Measurements from ENCODE around the gene NECTIN3.

Gene NECTIN3

DNA sequence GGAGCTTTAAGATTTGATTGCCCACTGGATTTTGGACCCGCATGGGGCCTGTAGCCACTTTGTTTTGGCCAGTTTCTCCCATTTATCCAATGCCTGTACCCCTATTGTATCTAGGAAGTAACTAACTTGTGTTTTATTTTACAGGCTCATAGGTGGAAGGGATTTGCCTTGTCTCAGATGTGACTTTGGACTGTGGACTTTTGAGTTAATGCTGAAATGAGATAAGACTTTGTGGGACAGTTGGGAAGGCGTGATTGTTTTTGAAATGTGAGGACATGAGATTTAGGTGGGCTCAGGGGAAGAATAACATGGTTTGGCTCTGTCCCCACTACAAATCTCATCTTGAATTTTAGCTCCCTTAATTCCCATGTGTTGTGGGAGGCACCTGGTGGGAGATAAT lies 30.7 kb upstream of the NECTIN3 start:
- H3K36me3 ChIP-seq (ENCODE audit: control insufficient read depth in 4 of 4, insufficient read depth in 4 of 4, low read length in 3 of 4), result no peaks in the 10 kb centered on the region
- H3K27me3 ChIP-seq (replicated peaks in 2 of 5; ENCODE audit: control insufficient read depth in 4 of 5, insufficient read depth in 5 of 5, low read length in 4 of 5), result peaks cover 0 to 2% (median 0%) of the 10 kb centered on the region in 5 experiments
- CTCF ChIA-PET, result no interaction called here
- no peak overlapping the region for H3K4me3 ChIP-seq (ENCODE audit: control insufficient read depth in 1 of 7, extremely low read depth in 1 of 7, insufficient read depth in 4 of 7, low read depth in 2 of 7, low read length in 6 of 7)
- WGBS (ENCODE audit: insufficient coverage), result no CpG with 5 or more reads among the region's 2 CpGs
- H3K4me1 ChIP-seq (ENCODE audit: control extremely low read depth in 1 of 4, control insufficient read depth in 4 of 4, insufficient read depth in 4 of 4, low read length in 3 of 4), result no peaks in the 10 kb centered on the region
- POLR2A ChIA-PET, result interaction anchor here (0.5 kb wide), 1 partner anchor 14 kb away, joined by 3 read pairs; no protein-coding TSS in a partner anchor
- DNase-seq, result no peak
- H3K27ac ChIP-seq (ENCODE audit: insufficient read depth in 1 of 2, low read depth in 1 of 2, low read length in 2 of 2, poor library complexity in 1 of 2, severe bottlenecking in 2 of 2), result no peak overlapping the region
- H3K9me3 ChIP-seq (ENCODE audit: control extremely low read depth in 1 of 5, control insufficient read depth in 4 of 5, insufficient read depth in 2 of 5, low read depth in 1 of 5, low read length in 4 of 5), result peaks cover 0 to 9% (median 0%) of the 10 kb centered on the region in 5 experiments

DNA sequence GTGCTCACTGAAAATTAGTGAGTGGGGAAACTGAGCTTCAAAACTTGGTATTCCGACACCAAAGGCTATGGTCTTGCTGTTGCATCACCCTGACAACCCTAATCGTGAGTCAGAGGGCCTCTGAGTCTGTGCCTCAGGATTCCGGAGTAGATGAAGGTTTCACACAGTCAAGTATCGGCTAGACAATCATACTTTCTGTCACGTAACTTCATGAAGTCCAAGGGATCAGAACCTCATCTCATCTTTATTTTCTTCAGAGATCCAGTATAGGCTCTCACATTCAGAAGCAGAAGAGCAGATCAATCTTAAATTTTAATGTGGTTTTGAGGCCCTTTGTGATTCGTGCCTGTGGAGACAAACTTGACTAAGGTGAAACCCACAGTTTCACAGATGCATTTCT lies 26.1 kb upstream of the NECTIN3 start:
- H3K27ac ChIP-seq (ENCODE audit: insufficient read depth in 1 of 2, low read depth in 1 of 2, low read length in 2 of 2, poor library complexity in 1 of 2, severe bottlenecking in 2 of 2), result no peak overlapping the region

DNA sequence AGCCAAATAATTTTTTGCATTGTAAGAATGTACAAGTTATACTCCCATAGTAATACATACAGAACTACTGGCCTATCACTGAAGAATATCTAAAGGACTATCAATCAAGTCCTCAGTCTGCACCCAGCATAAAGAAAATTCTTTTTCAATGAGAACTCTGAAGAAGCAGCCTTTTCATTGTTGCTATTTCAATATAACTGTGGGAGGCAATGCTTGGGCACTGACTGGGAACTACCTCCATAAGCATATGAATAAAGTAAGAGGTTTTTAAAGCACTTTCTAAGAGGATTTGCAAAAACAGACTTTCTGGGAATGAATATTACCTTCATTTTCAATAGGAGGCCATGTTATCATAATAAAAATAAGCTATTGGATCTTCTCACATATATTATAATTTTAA lies 24.6 kb upstream of the NECTIN3 start:
- CTCF ChIA-PET, result no interaction called here
- no peaks in the 10 kb centered on the region for H3K27me3 ChIP-seq (replicated peaks in 2 of 5; ENCODE audit: control insufficient read depth in 4 of 5, insufficient read depth in 5 of 5, low read length in 4 of 5)
- DNase-seq, result no peak
- H3K4me3 ChIP-seq (ENCODE audit: control insufficient read depth in 1 of 7, extremely low read depth in 1 of 7, insufficient read depth in 4 of 7, low read depth in 2 of 7, low read length in 6 of 7), result no peak overlapping the region
- no peaks in the 10 kb centered on the region for H3K36me3 ChIP-seq (ENCODE audit: control insufficient read depth in 4 of 4, insufficient read depth in 4 of 4, low read length in 3 of 4)
- no peaks in the 10 kb centered on the region for H3K4me1 ChIP-seq (ENCODE audit: control extremely low read depth in 1 of 4, control insufficient read depth in 4 of 4, insufficient read depth in 4 of 4, low read length in 3 of 4)
- H3K9me3 ChIP-seq (ENCODE audit: control extremely low read depth in 1 of 5, control insufficient read depth in 4 of 5, insufficient read depth in 2 of 5, low read depth in 1 of 5, low read length in 4 of 5), result no peaks in the 10 kb centered on the region
- POLR2A ChIA-PET, result no interaction called here
- H3K27ac ChIP-seq (ENCODE audit: insufficient read depth in 1 of 2, low read depth in 1 of 2, low read length in 2 of 2, poor library complexity in 1 of 2, severe bottlenecking in 2 of 2), result no peak overlapping the region

More for the DNA sequence above, 26.1 kb upstream of the NECTIN3 start:
- H3K4me3 ChIP-seq (ENCODE audit: control insufficient read depth in 1 of 7, extremely low read depth in 1 of 7, insufficient read depth in 4 of 7, low read depth in 2 of 7, low read length in 6 of 7), result no peak overlapping the region
- H3K4me1 ChIP-seq (ENCODE audit: control extremely low read depth in 1 of 4, control insufficient read depth in 4 of 4, insufficient read depth in 4 of 4, low read length in 3 of 4), result no peaks in the 10 kb centered on the region
- WGBS (ENCODE audit: insufficient coverage), result 90% methylated on average over 2 of the region's 6 CpGs
- no peak for DNase-seq
- POLR2A ChIA-PET, result no interaction called here
- H3K9me3 ChIP-seq (ENCODE audit: control extremely low read depth in 1 of 5, control insufficient read depth in 4 of 5, insufficient read depth in 2 of 5, low read depth in 1 of 5, low read length in 4 of 5), result peaks cover 0 to 3% (median 0%) of the 10 kb centered on the region in 5 experiments
- CTCF ChIA-PET, result no interaction called here
- H3K27me3 ChIP-seq (replicated peaks in 2 of 5; ENCODE audit: control insufficient read depth in 4 of 5, insufficient read depth in 5 of 5, low read length in 4 of 5), result no peaks in the 10 kb centered on the region
- H3K36me3 ChIP-seq (ENCODE audit: control insufficient read depth in 4 of 4, insufficient read depth in 4 of 4, low read length in 3 of 4), result no peaks in the 10 kb centered on the region

DNA sequence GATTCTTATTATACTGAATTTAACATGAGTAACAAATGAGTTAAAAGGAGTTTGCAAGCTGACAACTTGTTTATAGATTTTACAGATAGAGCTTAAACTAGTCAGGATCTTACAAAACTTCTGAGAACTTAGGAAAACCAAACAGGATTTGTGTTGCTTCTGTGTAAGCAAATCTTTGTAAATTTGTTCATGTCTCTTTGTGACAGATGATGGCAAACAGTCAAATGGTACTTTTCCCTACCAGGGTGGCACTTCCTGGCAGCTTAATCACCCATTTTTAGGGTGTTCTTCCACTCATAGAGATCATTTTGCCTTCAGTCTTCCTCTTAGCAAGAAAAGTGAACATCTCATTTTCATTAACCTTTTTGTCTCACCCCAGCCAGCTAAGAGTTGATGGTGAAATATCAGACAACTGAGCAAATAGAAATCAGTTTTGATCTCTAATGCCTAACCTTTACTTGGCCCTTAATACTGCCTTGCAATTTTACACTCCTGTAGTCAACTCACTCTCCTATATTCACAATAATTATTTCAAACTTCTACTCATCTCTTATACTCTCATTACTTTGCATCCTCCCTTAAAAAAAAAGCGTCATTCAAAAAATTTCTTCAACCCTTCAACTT lies 23.7 kb upstream of the NECTIN3 start:
- Histone ChIP-seq H3K9me3 (ENCODE audit: control extremely low read depth in 1 of 5, control insufficient read depth in 4 of 5, insufficient read depth in 2 of 5, low read depth in 1 of 5, low read length in 4 of 5) (no peaks in the 10 kb centered on the region), H3K27ac (ENCODE audit: insufficient read depth in 1 of 2, low read depth in 1 of 2, low read length in 2 of 2, poor library complexity in 1 of 2, severe bottlenecking in 2 of 2) (no peak overlapping the region), H3K4me1 (ENCODE audit: control extremely low read depth in 1 of 4, control insufficient read depth in 4 of 4, insufficient read depth in 4 of 4, low read length in 3 of 4) (no peaks in the 10 kb centered on the region), H3K27me3 (replicated peaks in 2 of 5; ENCODE audit: control insufficient read depth in 4 of 5, insufficient read depth in 5 of 5, low read length in 4 of 5) (no peaks in the 10 kb centered on the region), H3K36me3 (ENCODE audit: control insufficient read depth in 4 of 4, insufficient read depth in 4 of 4, low read length in 3 of 4) (no peaks in the 10 kb centered on the region), H3K4me3 (ENCODE audit: control insufficient read depth in 1 of 7, extremely low read depth in 1 of 7, insufficient read depth in 4 of 7, low read depth in 2 of 7, low read length in 6 of 7) (no peak overlapping the region)
- 88% methylated on average over 1 of the region's 1 CpG for WGBS (ENCODE audit: insufficient coverage)
- no peak for DNase-seq
- ChIA-PET POLR2A (no interaction called here), CTCF (no interaction called here)

DNA sequence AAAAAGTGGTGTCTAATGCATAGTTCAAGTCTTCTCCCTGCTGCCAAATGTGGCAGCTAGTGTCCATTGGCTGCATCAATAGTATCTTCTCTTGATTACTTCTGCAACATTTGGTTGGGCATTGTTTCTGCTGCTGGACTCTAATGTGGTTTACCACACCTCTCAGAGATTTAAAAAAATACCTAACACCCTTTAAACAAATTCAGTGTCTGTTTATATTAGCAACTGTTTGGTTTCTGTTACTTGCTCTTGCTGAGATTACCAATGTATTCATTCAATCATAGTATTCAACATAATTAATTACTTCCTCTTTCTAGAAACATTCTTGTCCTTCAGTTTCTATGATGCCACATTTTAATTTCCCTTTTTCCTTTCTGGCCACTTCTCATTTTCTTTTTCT lies 20.3 kb upstream of the NECTIN3 start:
- ChIA-PET POLR2A (no interaction called here), CTCF (interaction anchor here (0.9 kb wide), 1 partner anchor 19 kb away, joined by 3 read pairs; no protein-coding TSS in a partner anchor)
- Histone ChIP-seq H3K4me1 (ENCODE audit: control extremely low read depth in 1 of 4, control insufficient read depth in 4 of 4, insufficient read depth in 4 of 4, low read length in 3 of 4) (no peaks in the 10 kb centered on the region), H3K4me3 (ENCODE audit: control insufficient read depth in 1 of 7, extremely low read depth in 1 of 7, insufficient read depth in 4 of 7, low read depth in 2 of 7, low read length in 6 of 7) (no peak overlapping the region), H3K27ac (ENCODE audit: insufficient read depth in 1 of 2, low read depth in 1 of 2, low read length in 2 of 2, poor library complexity in 1 of 2, severe bottlenecking in 2 of 2) (no peak overlapping the region), H3K36me3 (ENCODE audit: control insufficient read depth in 4 of 4, insufficient read depth in 4 of 4, low read length in 3 of 4) (no peaks in the 10 kb centered on the region), H3K9me3 (ENCODE audit: control extremely low read depth in 1 of 5, control insufficient read depth in 4 of 5, insufficient read depth in 2 of 5, low read depth in 1 of 5, low read length in 4 of 5) (no peaks in the 10 kb centered on the region), H3K27me3 (replicated peaks in 2 of 5; ENCODE audit: control insufficient read depth in 4 of 5, insufficient read depth in 5 of 5, low read length in 4 of 5) (no peaks in the 10 kb centered on the region)
- DNase-seq, result peak in 2 of 3 donors; percentile 27 to 35

DNA sequence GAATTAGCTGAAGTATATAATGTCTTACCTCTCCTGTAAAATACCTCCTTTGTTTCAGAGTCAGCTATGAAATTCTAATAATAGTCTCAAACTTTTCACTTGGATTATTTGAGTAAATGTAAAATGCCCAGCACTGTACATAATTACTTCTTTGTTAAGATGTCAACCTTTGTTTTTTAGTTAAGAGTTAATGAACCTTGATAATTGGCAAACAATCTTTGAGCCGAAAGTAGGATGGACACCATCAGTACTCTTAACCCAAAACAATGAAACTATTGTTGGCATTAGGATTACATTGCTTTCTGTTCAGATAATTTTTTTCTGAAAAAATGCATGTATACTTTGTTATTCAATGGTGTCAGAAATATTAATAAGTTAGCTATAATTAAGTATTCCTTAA lies 3.0 kb upstream of the NECTIN3 start:
- CTCF ChIA-PET, result interaction anchor here (0.6 to 4.4 kb wide), 4 partner anchors 8 to 1949 kb away, joined by 3 to 19 read pairs (median 3); no protein-coding TSS in a partner anchor
- DNase-seq, result no peak

DNA sequence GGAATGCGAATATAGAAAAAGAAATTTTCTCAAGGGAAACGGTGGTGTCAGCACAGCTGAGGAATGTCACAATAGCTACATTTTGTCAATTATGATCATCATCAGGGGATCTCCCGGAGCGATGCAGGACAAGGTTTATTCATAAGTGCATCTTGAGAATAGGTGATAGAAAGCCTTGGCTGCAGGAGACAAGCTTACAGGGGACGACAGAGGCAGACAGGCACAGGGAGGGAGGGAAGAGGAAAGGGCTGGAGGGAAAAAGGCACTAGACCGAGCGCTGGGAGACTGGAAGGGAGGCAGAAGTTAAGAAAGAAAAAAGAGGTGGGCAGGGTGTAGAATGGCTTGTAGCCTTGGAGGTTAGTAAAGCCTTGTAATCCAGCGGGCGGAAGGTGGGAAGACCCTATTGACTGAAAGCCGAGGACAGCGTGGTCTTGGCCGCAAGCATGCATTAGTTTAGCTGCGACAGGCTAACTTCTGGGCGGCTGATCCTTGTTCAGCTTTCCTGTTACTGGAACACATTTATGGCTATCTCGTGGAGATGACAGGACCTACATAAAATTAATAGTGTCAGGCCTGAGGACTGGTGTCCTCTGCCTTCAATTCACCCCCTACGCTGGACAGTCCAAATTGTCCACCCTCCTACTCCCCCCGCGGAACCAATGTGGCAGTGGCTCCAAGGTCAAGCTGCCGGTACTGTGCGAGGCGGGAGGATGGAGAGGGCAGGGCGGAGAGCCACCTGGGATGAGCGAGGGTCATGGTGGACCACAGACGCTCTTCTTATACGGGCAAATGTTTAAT lies 1.4 kb upstream of the NECTIN3 start:
- peak overlapping the region in 5 of 7 experiments; percentile 56 to 80 (median 68) for H3K4me3 ChIP-seq (ENCODE audit: control insufficient read depth in 1 of 7, extremely low read depth in 1 of 7, insufficient read depth in 4 of 7, low read depth in 2 of 7, low read length in 6 of 7)
- DNase-seq, result peak in 1 of 3 donors; percentile 28
- H3K9me3 ChIP-seq (ENCODE audit: control extremely low read depth in 1 of 5, control insufficient read depth in 4 of 5, insufficient read depth in 2 of 5, low read depth in 1 of 5, low read length in 4 of 5), result no peaks in the 10 kb centered on the region
- 12% methylated on average over 21 of the region's 25 CpGs for WGBS (ENCODE audit: insufficient coverage)
- H3K27me3 ChIP-seq (replicated peaks in 2 of 5; ENCODE audit: control insufficient read depth in 4 of 5, insufficient read depth in 5 of 5, low read length in 4 of 5), result peaks cover 23 to 82% (median 36%) of the 10 kb centered on the region in 5 experiments
- ChIA-PET CTCF (interaction anchor here (4.4 kb wide), 1 partner anchor 10 kb away, joined by 19 read pairs; no protein-coding TSS in a partner anchor), POLR2A (no interaction called here)
- peaks cover 7 to 24% (median 17%) of the 10 kb centered on the region in 4 experiments for H3K4me1 ChIP-seq (ENCODE audit: control extremely low read depth in 1 of 4, control insufficient read depth in 4 of 4, insufficient read depth in 4 of 4, low read length in 3 of 4)
- no peaks in the 10 kb centered on the region for H3K36me3 ChIP-seq (ENCODE audit: control insufficient read depth in 4 of 4, insufficient read depth in 4 of 4, low read length in 3 of 4)
- H3K27ac ChIP-seq (ENCODE audit: insufficient read depth in 1 of 2, low read depth in 1 of 2, low read length in 2 of 2, poor library complexity in 1 of 2, severe bottlenecking in 2 of 2), result no peak overlapping the region

More for the DNA sequence above, 3.0 kb upstream of the NECTIN3 start:
- WGBS (ENCODE audit: insufficient coverage), result no CpG with 5 or more reads among the region's 1 CpG
- H3K27ac ChIP-seq (ENCODE audit: insufficient read depth in 1 of 2, low read depth in 1 of 2, low read length in 2 of 2, poor library complexity in 1 of 2, severe bottlenecking in 2 of 2), result no peak overlapping the region
- peaks cover 21 to 70% (median 27%) of the 10 kb centered on the region in 5 experiments for H3K27me3 ChIP-seq (replicated peaks in 2 of 5; ENCODE audit: control insufficient read depth in 4 of 5, insufficient read depth in 5 of 5, low read length in 4 of 5)
- H3K36me3 ChIP-seq (ENCODE audit: control insufficient read depth in 4 of 4, insufficient read depth in 4 of 4, low read length in 3 of 4), result no peaks in the 10 kb centered on the region
- no peaks in the 10 kb centered on the region for H3K9me3 ChIP-seq (ENCODE audit: control extremely low read depth in 1 of 5, control insufficient read depth in 4 of 5, insufficient read depth in 2 of 5, low read depth in 1 of 5, low read length in 4 of 5)
- peaks cover 7 to 24% (median 17%) of the 10 kb centered on the region in 4 experiments for H3K4me1 ChIP-seq (ENCODE audit: control extremely low read depth in 1 of 4, control insufficient read depth in 4 of 4, insufficient read depth in 4 of 4, low read length in 3 of 4)
- H3K4me3 ChIP-seq (ENCODE audit: control insufficient read depth in 1 of 7, extremely low read depth in 1 of 7, insufficient read depth in 4 of 7, low read depth in 2 of 7, low read length in 6 of 7), result no peak overlapping the region
- POLR2A ChIA-PET, result no interaction called here

Data from common myeloid progenitor, CD34-positive (primary cell).